ENCODE data around the gene CTTN.

Gene CTTN

DNA sequence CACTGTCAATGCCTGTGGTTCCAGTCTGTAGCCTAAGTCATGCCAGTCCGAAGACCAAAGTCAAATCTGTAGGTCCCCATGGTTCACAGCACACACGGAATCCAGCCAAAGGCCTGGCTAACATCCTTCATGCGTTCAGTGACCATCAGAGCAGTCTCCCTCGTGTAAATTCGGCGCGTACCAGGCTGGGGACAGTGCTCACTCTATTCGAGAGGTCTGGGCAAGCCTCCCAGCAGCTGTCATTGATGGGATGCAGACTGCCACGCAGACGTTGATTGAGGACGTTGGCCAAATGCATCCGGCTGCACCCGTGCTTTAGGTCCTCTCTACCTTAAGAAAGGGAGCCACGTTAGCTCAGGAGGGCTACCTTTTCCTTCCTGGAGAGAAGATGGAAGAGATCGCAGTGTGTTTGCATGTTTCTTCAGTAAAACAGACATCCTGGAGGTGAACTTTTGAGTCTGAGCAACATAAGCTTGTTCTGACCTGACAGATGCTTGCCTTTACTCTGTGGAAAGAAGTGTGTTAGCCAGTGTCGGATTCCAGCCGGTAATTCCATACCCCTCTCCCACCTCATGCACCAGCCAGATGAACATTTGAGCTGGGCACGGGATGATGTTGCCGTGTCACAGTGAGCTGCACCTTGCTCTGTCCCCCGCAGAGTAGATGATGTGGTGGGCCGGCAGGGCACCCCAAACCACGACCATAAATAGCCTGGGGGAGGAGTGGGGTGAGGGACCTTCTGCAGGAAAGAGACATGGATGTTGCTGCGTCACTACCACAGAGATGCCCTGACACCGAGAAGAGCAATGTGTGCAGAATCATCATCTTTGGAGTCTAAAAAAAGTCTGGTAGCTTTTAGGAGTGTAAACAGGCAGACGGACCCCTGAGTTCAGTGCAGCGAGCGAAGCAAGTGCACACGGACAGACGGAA is 12.2 kb downstream of the CTTN start:
- DNase-seq = no peak

DNA sequence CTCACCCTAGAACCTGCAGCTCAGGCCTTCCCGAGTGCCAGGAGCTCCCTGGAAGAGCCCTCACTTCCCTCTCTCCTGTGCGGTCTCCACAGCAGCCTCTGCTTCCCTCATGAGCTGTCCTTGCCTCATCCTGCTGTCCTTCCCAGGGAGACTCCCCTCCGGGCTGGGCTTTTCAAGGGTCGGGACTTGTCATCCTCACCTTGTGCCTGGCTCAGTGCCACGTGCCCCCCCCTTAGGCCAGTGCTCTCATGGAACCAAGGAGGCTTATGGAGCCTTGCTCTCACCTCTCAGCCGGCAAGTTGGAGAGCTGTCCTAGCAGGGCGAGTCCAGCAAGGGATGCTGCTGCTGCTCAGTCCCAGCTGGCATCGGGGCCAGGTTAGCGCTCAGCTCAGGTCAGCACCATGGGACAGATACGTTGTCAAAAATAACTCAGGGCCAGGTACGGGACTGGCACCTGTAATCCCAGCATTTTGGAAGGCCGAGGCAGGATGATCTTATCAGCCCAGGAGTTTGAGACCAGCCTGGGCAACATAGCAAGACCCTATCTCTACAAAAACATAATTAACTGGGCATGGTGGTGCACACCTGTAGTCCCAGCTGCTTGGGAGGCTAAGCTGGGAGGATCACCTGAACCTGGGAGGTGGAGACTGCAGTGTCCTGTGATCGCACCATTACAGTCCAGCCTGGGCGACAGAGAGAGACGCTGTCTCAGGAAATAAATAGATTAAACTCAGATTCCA is 13.6 kb downstream of the CTTN start:
- DNase-seq = no peak

DNA sequence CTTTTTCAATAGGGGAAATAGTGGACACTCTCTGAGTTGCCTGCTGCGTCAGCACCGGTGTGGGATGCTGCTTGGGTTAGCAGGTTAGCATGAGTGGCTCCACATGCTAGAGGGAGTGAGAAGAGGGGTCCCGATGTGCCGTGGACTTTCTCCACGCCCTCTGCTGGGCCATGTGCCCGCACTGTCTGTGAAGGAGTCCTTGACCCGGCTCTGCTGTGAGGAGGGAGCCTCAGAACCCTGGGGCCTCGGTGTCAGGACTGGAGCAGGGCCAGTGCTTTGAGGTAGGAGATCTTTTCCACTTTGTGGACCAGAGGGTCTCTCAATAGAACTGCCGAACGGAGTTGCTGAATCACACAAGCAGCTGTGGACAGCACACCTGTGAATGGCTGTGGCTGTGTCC is 14.8 kb downstream of the CTTN start:
- DNase-seq = no peak

DNA sequence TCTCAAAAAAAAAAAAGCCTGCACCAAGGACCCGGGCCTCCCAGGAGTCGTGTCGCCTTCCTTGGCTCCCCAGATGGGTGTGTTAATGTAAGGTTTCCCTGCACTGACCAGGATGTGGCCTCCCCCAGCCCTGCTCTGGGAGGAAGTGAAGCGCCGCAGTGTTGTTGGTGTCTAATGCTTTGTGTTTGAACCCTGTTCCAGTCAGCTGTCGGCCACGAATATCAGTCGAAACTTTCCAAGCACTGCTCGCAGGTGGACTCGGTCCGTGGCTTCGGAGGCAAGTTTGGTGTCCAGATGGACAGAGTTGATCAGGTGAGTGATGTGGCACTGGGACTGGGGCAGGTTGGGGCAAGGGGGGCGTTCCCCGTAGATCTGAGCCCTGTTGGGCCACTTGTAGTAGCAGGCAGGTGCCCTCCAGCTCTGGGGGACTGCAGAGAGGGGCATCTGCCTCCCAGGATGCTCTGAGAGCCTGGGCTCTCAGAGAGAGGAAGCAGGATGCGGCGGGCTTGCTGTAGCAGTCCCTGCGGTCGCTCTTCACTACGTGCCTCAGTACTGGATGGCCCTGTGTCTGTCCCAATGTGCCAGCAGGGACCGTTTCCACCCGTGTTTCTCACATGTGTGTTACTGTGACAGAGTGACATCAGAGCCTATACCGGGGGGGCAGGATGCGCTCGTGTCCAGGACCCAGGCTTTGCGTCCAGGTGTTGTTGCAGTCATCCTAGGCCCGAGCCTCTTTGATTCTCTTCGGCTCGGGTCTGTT is 16.2 kb downstream of the CTTN start:
- DNase-seq = no peak

DNA sequence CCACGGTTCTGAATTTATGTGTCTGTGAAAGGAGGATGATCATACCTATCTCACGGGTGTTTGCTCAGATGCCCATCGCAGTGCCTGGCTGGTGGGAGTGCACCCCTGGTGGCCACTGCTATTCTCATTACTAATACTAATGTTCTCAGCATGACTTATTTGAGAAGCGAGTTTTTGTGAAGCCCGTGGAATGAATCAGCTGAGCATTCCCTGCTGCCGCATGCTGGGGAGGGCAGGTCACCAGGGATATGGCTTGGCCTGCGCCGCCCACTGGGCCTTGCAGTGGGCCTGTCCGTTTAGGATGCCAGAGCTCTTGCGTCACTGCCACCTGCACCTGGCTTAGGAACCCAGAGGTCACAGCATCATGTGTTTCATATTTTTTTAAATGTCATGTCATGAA is 16.9 kb downstream of the CTTN start:
- DNase-seq = no peak

DNA sequence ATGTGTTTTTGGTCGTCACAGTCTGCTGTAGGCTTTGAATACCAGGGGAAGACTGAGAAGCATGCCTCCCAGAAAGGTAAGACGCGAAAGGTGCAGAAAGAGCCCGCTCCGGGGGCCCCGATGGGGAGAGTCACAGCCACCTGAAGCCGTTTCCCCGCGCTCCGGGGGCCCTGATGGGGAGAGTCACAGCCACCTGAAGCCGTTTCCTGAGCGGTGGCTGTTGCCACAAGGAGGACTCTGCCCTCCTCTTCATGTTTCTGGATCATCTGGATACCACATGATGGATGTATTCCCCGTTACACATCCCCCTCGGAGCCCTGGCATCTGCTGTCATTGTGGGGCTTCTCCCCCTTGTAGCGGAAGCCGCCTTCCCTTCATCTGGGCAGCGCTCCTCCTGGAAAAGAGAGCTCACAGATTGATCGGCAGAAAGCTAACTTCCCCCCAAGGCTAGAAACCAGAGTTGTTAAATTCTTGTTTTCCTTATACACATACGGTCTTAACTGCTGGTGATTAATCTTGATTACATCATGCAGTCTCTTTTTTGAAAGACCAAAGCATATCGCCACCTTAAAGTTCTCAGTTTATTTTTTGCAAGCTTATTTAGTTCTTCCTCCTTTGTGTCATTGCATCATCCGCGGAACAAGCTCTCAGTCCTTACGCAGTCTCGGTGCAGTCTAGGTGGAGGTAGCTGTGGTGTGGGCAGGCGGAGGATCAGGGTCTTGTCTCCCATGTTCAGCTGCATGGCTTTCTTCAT is 17.5 kb downstream of the CTTN start:
- no peak for DNase-seq

DNA sequence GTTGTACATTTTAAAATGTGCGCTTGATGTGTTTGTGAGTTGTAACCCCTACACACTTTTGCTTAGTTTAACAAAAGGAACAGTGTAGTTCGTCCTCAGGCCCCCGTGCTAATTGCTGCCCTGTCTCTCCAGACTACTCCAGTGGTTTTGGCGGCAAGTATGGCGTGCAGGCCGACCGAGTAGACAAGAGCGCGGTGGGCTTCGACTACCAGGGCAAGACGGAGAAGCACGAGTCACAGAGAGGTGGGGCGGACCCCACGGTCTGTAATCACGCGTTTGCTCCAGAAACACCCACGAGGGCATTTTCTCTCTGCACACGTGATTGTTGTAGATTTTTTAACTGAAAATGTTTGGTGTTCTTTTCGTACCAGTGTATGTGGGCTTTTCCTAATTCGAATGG is 18.6 kb downstream of the CTTN start:
- no peak for DNase-seq

DNA sequence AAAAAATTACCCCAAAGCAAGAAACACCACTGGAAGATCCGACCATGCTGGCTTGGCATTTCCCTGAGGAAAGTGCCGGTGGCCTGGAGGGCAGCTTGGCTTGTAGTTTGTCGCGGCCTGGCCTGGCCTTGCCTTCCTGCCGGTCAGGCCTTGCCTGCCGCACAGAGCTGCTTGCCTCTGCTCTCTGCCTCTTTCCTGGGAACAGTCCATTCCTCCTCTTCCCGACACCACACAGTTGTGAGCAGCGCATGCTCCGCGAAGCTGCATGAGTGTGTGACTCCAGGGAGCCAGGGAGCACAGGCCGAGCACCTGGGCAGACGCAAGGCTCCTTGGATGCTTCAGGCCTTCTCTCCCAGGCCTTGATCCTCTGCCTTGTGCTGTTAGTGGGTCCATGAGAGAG is 19.8 kb downstream of the CTTN start:
- no peak for DNase-seq

DNA sequence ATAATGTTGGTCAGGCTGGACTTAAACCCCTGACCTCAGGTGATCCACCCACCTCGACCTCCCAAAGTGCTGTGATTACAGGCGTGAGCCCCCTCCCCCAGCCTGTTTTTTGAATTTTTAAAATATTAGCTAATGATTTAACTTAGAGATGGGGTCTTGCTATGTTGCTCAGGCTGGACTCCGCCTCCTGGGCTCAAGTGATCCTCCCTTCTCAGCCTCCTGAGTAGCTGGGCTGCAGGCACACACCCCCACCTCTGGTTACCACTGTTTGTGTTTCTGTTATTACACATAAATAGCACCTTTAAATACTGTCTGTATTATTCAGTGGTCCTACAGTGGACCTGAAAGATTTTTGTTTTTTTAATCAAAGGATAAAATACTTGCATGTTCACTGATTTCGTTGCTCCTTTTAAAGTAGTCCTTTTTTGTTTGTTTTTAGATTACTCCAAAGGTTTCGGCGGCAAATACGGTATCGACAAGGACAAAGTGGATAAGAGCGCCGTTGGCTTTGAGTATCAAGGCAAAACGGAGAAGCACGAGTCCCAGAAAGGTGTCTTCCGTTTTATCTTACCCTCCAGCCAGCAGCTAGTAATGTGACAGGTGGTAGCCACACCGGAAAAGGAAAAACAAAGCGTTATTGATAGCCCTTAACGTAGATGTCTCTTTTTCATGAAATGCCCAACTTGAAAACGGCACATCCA is 21.1 kb downstream of the CTTN start:
- no peak for DNase-seq

DNA sequence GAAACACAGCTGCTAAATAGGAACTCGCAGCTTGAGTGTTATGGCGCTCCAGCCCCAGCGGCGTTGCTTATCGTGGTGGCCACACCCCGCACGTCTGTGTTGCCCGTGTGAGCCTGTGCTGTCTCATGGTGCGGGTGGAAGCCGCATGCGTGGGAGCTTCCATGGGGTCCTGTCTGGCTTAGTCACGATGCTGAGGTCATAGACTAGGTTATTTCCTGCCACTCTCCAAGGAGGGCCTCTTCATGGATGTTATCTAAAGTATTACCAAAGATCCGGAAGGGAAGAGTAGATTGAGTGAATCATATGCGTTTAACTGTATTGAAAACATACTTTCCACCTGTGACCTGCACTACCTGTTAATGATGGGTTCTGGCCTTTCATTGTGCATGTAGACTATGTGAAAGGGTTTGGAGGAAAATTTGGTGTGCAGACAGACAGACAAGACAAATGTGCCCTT is 21.7 kb downstream of the CTTN start:
- no peak for DNase-seq

DNA sequence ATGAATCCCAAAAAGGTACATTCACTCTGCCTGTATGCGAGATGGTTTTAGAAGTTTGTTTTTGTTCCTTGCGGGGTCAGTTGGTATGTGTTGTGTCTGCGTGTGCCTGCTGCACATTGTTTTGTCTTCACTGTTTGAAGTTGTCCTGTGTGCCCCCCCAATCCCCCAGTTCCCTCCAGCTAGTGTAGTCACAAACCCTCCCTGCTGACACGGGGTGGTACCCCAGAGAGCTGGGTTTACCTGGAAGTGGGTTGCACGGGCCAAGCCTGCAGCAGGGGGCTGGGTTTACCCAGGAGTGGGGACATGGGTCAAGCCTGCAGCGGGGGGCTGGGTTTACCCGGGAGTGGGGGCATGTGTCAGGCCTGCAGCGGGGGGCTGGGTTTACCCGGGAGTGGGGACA is 22.2 kb downstream of the CTTN start:
- no peak for DNase-seq

DNA sequence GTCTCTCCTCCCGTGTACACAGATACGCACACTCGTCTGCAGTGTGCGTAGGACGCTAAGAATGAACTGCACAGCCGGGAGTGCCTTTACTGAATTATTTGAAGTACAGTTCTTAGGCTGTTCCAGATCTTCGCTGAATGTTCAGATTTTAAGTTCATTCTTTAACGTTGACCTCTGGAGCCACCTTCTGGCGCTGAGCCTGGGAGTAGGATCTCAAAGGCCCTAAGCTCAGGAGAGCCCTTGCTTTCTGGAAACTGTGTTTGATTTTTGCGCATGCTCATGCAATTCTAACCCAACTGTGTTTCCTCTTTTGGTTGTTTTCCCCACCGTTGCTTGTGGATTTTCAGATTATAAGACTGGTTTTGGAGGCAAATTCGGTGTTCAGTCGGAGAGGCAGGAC is 22.8 kb downstream of the CTTN start:
- DNase-seq = no peak

DNA sequence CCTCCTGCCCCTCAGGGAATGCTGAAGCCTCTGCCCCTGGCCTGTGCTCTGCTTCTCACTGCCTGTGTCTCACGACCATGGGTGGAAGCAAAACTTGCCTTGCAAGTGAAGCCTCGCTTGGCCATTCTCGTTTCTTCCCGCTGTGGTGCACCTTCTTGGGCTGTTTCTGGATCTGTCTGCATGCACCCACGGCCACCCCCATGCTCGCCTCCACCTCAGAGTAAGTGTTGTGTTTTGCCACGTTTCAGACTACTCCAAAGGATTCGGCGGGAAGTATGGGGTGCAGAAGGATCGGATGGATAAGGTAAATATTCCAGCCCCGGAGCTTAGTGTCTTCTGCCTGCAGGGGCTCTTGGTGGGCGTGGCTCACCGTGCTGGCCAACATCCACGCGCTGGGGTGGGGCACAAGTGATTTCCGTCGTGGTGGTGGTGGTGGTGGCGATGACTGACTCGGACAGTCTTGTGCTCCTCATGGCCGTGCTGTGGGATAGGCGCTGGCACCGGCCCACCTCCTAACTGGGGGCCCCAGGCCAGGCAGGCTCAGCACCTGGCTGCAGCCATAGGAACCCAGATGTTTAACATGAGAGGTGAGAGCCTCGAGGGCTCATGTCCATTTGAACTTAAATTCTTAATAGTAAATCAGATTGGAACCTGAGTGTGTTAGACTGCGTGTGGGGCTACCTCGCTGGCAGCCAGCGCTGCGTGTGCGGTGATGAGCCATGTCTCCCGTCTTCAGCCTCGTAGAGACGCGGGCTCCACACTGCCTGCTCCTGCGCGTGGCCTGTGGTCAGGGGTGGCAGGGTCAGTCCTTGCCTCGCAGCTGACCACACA is 24.6 kb downstream of the CTTN start:
- no peak for DNase-seq

DNA sequence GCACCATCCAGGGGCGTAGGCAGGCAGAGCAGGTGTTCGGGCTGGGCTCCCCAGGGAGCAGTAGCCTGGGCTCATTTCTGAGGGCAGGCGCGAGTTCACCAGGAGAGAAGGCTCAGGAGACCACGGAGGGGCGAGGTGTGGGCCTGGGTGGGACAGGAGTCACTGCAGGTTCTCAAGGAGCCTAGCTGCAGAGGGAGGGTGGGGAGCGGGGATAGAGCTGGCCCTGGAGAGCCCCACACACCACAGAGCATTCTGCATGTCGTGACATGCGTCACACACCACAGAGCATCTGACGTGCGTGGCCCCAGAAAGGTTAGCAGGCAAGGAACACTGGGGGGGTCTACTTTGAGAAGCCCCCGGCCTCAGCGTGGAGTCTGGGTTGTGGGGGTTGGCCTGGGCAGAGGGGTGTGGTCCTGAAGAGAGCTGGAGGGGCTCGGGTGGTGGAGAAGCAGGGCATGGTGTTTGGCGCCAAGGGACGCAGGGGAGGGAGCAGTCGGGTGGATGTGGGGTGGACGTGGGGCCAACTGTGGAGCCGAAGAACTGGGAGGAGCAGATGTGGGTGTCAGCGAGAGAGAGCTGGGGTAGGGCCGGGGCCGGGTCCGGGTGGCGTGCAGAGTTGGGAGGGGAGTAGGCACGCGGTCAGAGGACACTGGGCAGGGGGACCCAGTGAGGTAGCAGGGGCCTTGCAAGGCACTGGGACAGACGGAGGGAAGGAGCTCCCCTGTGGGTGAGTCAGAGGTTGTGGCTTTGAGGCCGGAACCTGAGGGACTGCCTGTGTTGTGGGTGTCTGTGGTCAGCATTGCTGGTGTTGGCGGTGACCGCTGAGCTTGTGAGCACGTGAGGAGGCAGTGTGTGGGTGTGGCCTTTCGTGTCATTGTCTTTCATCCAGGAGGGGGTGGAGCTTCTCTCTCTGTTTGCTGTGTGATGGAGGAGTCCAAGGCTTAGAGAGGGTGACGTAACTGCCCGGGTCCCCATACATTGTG is 25.5 kb downstream of the CTTN start:
- peak; percentile 76 for DNase-seq

DNA sequence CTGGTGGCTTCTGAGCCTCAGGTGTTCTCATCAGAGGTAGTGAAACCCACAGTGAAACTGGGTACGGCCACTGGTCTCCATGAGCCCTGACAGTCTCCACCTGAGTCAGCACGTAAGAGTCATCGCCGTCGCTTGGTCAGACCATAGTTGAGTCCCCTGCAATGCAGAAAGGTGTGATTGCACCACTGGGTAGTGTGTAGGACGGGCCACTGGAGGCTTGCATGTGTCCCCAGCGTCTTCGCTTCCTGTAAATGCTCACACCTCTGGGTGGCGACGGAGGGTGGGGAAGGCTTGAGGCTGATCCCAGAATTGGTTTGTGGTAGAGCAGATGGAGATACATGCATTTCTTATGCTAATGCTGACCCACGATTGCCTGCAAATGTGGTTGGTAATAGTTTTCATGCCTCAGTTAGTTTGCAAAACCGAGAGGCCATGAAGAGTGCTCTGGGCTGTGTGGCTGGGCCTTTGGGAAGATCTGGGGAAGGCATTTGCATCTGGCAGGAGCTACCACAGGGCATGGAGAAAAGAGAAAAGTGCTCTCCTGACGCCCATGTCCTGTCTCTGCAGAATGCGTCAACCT is 26.5 kb downstream of the CTTN start:
- no peak for DNase-seq

DNA sequence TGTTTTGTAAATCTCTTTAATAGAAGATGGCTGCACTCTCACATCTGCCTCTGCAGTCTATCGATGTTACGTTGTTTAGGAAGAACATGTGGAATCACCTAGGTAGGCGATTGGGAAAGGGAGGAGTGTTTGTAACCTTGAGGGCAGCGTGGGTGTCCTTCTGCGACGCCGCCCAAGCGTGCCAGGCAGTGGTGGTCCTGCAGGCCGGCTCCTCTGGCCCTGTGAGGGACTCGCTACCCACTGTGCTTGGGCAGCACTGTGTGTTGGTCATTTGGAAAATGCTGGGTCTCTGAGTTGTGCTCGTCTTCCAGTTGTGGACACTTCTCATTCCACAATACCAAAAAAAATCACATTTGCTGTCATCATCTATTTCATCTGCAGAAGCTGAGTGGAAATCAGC is 29.1 kb downstream of the CTTN start:
- no peak for DNase-seq

DNA sequence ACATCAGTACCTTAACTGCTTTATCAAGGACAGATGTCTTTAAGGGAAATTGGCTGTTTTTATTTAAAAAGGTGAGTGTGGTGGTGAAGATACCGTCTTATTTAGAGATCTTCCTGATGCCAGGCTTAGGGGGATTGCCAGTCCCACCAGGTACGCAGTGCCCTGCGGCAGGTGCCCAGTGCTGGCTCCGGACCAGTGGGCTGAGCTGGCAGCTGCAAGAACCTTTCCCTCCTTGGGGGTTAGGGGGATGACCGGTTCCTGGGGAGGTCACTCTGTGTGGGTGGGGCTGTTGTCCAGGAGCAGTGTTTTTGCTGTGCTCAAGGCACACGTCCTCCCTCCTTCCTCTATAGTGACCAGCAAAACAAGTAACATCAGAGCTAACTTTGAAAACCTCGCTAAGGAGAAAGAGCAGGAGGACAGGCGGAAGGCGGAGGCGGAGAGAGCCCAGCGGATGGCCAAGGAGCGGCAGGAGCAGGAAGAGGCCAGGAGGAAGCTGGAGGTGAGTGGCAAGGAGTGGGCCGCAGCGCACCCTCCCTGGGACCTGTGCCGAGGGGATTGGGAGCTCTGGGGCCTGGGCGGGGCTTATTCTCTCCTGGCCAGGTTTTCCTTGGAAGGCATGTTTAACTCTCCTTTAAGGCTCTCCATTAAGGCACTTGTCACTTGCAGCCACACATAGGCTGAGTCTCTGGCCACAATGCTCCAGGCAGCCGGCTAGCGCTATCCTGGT is 30.5 kb downstream of the CTTN start:
- no peak for DNase-seq

DNA sequence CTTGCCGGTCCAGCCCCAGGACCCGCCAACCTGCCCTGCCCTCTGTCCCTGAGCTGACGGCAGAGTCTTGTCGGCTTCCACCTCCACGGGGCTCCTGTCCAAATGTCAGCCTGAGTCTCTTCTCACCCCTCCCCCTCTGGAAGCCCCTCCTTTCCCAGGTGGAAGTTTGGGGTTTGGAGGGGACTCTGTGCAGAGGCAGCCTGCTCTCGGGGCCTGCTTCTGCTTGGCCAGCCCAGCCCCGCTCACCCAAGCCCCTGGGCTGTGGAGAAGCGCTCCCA is 31.0 kb downstream of the CTTN start:
- DNase-seq = no peak
